GM12892 (cell line): ENCODE results near the gene GNA12.

Source experiments
- POLR2A ChIP-seq: IDR thresholded peaks from 2 replicates; pipeline ENCODE4 v1.6.1; 2011; ENCODE audit warnings: low read depth, low read length, control low read depth
- POLR2AphosphoS5 ChIP-seq: IDR thresholded peaks from 2 replicates; pipeline ENCODE4 v1.6.1; 2011; ENCODE audit warnings: low read depth, low read length, control low read depth
- TAF1 ChIP-seq: IDR thresholded peaks from 2 replicates; pipeline ENCODE4 v1.6.1; 2011; ENCODE audit warnings: low read depth, mild to moderate bottlenecking, control low read depth, low read length, borderline replicate concordance

GRCh38 chr7:2860627-2861133 lies 16.6 kb upstream of the GNA12 start:
- TF ChIP-seq POLR2A (no peak), TAF1 (no peak), POLR2AphosphoS5 (no peak)
